HG03439 (cell line): ENCODE data around the gene LDLRAD3.

Experiments used
- ATAC-seq: cut with Tn5 transposase; IDR thresholded peaks from one replicate; pipeline ENCODE4 v1.9.1; 2021; ENCODE audit warnings: mild to moderate bottlenecking, moderate library complexity; ENCODE audit not compliant: unreplicated experiment

The LDLRAD3 gene

DNA sequence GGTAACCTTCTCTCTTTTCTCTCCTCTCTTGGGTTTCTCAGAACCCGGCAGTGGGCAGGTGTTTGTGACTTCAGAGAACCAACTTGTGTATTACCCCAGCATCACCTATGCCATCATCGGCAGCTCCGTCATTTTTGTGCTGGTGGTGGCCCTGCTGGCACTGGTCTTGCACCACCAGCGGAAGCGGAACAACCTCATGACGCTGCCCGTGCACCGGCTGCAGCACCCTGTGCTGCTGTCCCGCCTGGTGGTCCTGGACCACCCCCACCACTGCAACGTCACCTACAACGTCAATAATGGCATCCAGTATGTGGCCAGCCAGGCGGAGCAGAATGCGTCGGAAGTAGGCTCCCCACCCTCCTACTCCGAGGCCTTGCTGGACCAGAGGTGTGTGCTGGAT is 283.2 kb downstream of the LDLRAD3 start:
- no peak for ATAC-seq

DNA sequence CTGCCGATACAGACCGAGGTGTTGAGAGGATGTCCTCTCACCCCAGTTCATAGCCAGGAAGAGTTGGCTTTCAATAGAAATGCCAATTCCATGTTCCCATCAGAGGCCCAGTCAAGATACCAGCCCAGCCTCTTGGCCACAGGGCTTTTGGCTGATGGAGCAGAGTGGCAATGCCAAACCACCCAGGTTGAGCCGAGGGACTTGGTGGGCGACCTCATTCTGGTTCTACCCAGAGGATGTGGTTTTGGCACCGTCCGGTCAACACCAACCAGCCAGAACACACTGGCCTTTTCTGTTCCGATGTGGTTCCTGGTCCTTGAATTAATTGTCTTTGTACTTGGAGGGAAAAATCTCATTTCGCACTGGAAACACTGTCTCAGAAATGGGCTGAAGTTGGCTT is 284.8 kb downstream of the LDLRAD3 start:
- ATAC-seq: no peak

DNA sequence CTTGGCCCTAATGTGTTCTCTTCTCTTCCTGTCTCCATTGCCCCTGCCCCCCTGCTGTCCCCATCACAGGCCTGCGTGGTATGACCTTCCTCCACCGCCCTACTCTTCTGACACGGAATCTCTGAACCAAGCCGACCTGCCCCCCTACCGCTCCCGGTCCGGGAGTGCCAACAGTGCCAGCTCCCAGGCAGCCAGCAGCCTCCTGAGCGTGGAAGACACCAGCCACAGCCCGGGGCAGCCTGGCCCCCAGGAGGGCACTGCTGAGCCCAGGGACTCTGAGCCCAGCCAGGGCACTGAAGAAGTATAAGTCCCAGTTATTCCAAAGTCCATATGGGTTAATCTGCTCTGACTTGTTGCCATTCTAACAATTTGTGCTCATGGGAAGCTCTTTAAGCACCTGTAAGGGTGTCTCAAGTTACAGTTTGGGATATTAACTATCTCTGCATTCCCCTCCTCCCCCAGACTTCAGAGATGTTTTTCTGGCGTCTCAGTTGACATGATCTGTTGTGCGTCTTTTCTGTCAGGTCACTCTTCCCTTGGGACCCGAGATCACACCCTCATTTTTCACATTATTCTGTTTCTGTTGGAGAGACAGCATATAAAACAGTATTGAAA is 285.3 kb downstream of the LDLRAD3 start:
- no peak for ATAC-seq

DNA sequence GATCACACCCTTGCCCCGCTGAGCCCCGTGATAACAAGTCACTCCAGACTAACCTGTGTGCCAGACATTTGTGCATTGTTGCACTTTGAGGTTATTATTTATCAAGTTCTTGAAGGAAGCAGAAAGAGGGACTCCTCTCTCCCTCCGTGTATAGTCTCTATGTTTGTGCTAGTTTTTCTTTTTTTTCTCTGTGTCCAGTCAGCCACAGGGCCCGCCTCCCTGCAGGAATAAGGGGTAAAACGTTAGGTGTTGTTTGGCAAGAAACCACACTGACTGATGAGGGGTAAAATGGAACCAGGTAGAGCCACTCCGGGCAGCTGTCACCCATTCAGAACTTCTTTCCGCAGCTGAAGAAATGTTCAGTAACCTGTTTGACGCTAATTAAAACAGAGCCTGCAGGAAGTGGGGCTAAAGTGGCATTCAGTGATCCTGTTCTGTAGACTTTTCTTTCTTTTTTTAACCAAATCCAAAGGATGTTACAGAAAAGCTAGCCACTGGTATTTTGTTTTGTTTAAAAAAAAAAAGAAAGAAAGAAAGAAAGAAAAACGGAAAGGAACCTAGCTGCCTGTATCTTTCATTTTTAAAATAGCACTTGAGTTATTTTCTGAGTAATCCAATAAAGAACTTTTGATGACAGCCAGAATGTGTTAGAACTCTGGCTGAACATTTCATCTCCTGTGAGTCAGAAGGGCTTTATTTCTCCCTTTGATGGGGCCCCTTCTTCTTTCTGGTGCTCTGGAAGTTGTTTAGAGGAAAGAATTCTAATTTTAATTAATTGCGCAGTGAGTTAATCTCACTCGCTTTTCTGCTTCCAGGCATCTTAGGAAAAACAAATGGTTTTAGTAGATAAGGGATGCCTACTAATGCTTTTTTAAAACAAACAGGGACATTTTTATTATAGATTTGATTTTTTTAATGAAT is 287.2 kb downstream of the LDLRAD3 start:
- no peak for ATAC-seq

DNA sequence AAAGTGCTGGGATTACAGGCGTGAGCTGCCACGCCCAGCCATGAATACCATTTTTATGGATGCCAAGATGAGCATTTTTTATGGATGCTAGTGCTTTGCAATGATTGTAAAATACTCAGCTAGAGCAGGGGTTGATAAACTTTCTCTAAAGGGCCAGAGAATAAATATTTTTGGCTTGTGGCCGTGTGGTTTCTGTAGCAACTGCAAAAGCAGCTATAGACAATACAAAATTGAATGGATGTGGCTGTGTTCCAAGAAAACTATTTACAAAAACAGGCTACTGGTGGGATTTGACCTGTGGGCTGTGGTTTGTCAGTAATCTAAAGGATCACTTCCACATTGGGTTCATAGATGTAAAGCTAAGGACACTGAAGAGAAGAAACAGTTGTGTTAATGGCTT is 289.3 kb downstream of the LDLRAD3 start:
- ATAC-seq: no peak

DNA sequence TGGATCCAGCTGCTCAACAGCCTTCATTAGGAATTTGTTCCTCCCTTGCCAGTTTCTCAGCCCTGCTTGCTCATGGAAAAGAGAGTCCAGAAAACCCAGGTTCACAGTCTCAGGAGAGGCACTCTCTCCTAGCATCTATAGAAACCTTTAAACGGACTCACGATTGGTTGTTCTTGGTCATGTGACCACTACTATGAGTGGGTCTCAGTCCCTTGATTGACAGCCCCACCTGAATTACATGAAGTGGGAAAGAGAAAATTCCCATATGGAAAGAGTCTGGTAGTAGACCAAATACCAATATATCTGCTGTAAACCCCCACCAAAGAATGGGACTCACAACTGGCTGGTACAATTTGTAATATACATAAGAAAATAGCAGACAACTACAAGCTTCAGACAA is 291.0 kb downstream of the LDLRAD3 start:
- no peak for ATAC-seq

DNA sequence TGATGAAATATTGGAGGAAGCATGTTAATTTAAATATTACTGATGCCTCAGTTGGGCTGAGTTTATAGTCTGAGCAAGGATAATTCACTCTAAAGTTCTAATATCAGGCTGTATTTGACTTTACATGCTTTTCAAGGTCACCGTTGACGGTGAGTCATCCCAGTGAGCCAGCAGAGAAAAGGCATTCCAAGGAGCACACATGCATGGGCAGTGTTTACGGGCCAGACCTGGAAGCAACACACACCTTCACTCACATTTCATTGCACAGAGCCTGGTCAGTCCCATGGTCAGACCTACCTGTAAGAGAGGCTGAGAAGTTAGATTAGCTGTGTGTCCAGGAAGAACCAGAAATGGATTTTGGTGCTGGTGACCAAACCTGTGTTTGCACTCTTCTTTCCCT is 291.9 kb downstream of the LDLRAD3 start:
- no peak for ATAC-seq

DNA sequence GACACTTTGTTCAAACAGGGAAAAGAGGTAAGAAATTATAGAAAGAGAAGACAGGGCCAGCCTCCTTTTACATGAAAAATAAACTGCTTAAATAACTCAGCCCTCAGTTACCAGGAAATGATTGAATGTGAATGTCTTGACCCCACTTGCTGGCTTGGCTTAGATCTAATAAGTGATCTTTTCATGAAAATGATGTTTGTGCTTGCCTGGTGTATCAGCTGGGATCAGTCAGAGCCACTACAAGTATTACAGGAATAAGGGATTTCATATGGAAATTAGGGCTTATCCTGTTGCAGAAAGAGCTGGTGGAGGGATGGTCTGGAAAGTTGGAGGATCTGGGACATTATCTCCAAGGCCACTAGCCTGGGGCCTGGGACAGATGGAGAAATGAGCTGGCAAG is 293.5 kb downstream of the LDLRAD3 start:
- no peak for ATAC-seq

DNA sequence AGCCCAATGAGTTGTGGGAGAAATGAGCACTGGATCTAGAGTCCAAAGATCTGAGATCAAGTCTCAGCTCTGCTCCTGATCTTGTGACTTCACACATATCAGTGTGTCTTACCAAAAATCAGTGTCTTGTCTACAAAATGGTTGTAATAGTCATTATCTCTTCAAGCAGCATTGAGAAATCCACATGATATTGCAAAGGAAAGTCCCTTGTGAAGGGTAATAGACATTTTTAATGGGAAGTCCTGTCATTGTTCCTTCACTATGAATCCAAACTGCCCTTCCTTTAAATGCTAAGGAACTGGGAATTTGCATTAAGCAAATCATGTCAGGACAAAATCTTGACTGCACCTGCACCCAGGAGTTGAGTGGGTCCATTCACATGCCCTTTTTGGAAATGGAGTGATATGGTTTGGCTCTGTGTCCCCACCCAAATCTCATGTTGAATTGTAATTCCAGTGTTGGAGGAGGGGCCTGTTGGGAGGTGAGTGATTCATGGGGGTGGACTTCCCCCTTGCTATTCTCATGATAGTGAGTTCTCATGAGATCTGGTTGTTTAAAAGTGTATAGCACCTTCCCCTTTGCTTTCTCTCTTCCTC is 294.3 kb downstream of the LDLRAD3 start:
- ATAC-seq: no peak

DNA sequence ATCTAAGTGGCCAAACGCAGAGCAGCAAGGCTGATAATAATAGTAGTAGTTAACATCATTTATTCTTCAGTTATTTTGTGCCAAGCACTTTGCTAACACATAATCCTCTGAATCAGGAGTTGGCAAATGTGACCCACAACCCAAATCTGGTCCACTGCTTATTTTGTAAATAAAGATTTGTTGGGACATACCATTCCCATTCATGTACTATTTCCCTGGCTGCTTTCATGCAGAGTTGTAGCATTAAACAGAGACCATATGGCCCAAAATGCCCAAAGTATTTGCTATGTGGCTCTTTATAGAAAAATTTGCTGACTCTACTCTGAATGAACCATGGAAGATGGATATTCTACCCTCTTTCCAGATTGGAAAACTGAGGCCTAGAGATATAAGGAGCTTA is 295.0 kb downstream of the LDLRAD3 start:
- no peak for ATAC-seq

DNA sequence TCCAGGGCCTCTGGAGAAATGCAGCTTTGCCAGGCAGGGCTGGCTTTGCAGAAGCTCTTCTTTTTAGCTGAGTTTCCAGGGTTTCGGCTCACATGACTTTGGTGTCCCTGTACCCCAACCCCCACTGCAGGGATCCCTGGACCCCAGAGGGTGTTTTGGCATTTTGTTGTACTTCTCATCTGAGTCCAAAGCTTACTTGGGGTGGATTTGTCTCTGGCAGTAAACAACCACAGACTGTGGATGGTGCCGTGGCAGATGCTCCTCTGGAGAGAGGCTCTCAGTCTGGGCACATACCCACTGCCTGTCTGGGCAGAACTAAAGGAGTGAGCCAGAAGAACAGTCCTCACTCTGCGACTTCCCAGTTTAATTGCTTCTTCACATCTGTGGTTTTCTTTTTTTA is 295.8 kb downstream of the LDLRAD3 start:
- no peak for ATAC-seq

DNA sequence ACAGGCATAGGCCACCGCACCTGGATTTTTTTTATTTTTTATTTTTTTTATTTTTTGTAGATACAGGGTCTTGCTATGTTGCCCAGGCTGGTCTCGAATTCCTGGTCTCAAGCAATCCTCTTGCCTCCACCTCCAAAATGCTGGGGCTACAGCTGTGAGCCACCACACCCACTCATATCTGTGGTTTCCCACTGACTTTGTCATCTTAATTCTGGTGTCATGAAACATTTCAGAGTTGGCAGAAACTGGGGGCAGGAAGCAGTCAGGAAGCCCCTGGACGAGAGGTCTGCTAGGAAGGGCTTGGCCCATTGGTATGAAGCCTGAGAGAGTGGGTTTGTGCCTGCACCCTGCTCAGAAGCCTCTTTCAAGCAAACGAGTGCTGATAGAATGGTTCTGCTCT is 296.3 kb downstream of the LDLRAD3 start:
- ATAC-seq: no peak

DNA sequence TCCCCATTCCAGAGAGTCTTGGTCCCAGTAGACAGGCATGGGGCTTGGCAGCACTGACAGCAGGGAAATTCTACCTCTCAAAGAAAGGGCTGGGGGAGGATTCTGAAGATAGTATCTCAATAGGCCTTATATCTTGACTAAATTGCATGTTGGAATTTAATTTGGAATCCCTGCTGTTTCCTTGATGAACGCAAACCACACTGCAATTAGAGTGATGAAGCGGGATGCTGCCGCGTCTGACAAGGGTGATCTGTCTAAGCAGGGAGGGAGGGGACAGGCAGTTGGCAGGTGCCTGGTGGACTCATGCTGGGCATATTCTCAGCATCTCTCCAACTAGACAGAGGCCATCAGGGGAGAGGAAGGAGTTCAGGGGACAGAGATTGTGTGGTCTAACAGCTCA is 296.9 kb downstream of the LDLRAD3 start:
- ATAC-seq: no peak

DNA sequence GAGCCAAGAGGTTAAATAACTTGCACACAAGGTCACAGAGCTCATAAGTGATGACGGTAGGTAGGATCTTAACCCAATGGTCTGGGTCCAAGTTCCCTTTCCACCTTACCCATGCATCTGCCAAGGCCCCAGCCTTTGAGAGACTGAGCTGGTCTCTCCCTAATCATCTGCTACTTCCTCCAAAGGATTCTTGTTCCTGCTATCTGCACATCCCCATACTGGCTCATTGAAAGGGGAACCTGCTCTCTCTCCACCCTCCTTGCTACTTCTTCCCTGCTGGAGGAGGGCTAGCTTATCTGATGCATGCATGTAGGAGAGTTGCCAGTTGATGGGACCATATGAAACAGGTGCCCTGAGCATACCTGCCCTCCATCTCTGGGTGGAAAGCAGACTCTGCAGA is 297.6 kb downstream of the LDLRAD3 start:
- ATAC-seq: no peak

DNA sequence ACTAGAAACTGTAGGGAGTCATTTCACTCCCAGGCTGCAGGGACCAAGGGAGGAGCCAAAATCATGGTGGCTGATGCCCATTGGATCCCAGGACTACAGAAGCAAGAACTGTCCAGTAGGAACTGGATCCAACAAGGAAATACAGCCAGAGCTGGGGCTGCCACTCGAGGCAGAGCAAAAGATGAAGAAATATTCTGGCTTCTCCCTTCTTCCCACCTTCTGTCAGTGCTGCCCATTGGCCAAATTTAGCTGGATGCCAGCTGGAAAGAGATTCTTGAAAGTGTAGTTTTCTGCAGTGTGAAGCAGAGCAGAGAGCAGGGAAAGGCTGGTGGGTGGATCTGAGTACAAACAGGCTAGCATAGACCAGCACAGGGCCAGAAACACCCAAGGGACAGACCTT is 299.8 kb downstream of the LDLRAD3 start:
- ATAC-seq: no peak

DNA sequence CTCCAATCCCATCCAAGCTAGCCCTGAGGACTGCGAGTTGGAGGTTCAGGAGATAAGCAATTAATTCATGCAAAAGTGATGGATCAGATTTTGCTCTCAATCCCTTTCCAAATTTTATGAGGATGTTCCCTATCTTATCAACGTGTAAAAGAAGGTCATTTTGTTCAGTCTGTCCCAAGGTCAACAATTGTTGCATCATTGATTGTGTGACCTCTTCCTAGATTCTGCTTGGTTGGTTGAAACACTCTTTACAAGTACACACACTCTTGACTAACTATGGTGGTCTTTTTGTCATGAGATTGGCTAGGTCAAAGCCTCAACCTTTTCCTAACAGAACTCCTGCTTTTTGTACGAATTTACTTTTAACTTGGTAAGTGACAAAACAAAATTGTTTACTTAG is 303.6 kb downstream of the LDLRAD3 start:
- ATAC-seq: no peak

DNA sequence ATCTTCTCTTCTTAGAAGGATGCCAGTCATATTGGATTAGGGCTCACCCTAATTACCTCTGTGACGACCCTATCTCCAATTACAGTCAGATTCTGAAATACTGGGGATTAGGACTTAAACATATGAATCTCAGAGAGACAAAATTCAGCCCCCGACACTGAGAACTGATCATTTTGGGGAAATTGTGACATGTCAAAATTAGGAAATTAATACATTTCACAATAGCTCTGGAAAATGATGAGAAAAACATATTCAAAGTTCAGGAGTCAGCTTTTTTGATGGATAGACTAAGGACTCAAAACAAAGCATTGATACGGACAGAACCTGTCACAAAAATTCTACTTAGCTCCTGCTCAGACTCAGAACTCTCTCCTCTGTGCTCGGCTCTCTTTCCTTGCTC is 304.6 kb downstream of the LDLRAD3 start:
- ATAC-seq: no peak

DNA sequence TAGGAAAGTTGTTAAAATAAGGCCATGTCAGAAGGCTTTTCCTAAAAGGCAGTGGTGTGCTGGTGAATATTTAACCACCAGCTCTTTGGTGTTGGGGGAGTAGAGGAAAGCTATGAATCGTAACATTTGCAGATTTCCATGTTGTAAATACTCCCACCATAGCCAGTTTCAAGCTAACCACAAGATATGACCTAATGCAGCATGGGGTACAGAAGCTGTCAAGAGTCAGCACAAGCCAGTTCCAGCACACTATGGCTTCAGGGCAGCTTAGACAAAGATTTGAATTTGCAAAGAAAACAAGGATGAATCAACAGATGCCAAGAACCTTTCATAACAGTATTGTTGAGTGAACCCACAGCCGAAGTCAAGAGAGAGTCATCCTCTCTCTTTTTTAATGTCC is 305.4 kb downstream of the LDLRAD3 start:
- no peak for ATAC-seq

DNA sequence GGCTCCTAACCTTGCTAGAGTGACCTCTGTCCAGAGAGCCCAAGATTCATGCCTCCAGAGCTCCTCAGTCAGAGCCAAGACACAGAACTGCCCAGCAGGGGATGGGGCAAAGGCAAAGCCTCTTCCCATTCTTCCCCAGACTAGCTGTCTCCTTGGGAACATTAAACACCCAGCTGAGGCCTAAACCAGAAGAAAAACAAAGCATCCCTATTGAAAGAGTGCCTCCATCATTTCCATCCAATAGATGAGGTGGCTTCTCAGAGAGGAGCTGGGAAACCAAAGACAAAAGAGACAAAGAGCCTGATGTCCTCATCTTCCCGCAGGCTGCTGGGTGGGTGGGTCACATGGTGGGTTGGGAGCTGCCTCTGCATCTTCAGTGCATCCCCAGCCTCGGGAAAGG is 308.0 kb downstream of the LDLRAD3 start:
- ATAC-seq: no peak

DNA sequence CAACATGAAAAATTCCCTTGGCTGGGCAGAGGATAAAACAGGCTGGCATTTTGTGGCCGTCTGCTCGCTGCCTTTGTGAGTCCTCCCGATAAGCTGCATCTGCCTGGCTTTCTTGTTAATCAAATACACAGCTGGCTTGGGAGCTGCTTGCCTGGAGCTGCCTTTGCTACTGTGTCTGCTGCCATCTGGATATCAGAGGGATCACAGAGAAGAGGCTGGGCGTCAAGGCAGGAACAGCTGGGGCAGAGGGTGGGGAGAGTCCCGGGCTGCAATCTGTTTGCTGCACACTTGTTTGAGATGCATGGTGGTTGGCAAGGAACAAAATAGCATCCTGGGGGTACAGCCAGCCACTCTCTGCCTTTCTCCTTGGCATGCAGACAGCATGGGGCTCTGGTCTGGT is 309.4 kb downstream of the LDLRAD3 start:
- no peak for ATAC-seq

DNA sequence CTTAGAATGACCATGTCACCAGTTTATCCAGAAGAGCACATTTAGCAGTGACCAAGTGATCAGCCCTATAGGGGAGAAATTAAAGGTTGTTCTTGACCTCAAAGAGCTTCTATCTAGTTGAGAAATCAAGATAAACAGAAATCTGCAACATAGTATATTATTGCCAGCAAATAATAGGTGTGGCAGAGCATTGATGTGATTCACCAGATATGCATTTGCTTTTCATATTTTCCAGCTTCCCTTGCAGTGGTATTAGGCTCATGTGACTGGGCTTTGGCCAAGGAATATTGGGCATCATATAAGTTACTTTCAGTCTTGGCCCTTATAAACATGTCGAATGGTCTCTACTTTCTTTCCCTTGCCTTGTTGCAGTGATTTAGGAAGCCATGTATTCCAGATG is 310.9 kb downstream of the LDLRAD3 start:
- no peak for ATAC-seq

DNA sequence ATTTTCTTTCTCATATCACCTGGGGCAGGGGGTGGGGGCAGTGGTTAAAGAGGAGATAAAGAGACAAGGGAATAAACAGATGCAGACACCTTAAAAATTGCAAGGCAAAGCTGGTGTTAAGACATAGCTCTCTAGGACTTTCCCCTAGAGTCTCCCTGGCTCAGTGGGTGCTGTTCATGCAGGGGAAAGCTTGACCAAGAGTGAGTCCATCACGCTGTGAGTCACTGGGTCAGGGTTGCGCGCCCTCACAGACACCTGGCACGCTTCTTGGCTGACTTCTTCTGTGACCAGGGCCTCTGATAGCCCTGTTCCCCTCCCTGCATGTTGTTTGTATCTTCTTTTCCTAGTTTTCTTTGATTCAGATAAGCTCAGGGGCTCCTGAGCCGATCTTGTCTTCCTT is 313.5 kb downstream of the LDLRAD3 start:
- no peak for ATAC-seq
